NCI-H2196 treated with DMSO at 0.1 percent for 48 hours (cell line): ENCODE data around the gene DDX24.

Experiments
- DNase-seq: peaks from one replicate; lab custom pipeline; 2025; ENCODE audit not compliant: unreplicated experiment; lab: John Stamatoyannopoulos, UW

Gene DDX24

DNA sequence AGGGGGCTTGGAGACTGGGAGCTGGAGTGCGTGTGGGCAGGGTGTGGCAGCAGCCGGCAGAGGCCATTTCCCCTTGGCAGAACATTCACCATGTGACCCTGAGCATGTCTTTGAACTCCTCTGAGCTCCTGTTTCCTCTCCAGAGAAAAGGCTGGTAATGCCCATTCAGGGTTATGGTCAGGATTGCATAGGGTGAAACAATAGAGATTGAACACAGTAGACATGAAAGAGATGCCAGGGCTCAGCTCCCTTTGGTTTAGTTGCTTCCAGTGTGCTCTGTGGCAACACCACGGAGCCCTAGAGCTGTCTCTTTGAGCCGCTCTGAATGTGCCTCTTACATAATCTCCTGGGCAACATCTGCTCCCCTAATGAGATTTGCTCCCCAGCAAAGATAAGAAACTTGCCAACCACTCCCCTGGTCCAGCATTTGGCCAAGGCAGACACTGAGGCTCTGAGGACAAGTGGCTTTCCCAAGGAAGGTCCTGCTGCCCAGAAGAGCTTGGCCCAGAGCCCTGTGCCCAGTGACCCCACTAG is 34.1 kb upstream of the DDX24 start:
- no peak for DNase-seq

DNA sequence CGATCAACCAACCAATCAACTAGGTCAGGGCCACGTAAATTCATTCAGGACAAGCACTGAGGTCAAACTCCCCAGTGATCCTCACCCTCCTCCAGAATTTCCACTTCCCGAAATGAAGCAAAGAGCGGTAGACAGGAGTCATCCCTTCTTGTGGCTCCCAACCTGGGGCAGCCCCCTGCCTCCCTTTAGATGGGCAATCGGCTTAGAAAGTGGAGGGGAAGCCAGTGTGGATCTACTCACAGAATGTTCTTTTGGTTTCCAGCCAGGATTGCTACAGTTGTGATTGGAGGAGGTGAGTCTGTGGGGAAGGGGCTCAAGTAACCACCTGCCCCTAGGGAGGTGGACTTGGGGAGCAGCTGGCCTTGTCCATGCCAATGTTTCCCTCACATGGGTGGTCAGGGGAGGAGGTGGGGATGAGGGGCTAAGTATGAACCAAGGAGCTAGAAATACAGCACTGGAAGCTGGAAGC is 33.6 kb upstream of the DDX24 start:
- no peak for DNase-seq

DNA sequence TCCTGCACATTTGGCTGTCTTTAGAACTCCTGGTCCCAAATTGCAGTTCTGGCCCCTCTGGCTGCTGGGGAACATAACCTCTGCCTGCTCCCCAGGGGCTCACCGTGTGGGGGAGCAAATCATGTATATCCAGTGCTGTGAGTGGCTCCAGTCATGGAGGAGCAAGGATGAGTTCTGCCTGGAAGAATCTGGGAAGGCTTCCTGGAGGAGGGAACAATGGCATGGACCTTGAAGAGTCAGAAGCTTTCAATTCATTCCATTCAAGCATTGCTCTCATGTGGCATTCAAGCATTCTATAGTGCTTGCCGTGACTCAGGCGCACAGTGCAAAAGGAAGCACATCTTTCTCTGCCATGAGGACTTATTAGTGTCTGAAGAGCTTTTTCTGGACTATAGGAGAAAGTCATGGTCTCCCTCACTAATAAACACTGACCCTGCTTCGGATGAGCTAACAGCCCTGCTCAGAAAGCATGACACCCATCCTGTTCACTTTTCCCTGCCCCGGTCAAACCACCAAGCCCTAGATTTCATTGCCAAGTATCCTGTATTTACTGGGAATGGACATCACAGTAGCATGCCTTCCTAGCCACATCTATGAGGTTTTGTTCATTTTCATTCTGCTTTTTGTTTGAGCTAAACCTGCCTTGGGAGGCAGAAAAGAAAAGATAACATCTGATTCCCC is 33.0 kb upstream of the DDX24 start:
- no peak for DNase-seq

DNA sequence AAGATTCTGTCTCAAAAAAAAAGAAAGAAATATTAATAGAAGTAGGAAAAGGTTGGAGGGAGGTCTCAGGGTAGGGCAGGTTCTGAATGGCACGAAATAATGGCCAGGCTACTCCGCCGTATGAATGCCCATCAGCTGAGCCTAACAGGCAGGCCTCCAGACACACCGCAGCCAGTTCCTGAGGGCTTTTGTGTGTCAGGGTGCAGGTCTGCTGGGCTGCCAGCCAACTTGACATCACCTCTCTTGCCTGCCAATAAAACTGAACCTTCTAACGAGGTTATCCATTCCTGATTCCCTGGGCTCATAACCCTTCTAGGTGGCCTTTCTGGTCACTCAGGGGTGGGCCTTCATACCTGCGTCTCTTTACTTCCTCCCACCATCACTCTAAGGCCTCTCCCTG is 32.5 kb upstream of the DDX24 start:
- DNase-seq, result no peak

DNA sequence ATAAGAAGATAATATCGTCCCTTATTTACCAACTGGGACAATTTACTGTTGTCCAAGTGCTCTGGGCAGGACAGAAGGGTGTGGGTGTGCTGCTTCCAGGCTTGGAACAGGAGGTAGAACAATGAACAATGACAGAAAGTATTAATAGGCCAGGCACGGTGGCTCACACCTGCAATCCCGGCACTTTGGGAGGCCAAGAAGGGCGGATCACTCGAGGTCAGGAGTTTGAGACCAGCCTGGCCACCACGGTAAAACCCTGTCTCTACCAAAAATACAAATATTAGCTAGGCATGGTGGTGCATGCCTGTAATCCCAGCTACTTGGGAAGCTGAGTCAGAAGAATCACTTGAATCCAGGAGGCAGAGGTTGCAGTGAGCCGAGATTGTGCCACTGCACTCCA is 32.1 kb upstream of the DDX24 start:
- DNase-seq, result no peak

DNA sequence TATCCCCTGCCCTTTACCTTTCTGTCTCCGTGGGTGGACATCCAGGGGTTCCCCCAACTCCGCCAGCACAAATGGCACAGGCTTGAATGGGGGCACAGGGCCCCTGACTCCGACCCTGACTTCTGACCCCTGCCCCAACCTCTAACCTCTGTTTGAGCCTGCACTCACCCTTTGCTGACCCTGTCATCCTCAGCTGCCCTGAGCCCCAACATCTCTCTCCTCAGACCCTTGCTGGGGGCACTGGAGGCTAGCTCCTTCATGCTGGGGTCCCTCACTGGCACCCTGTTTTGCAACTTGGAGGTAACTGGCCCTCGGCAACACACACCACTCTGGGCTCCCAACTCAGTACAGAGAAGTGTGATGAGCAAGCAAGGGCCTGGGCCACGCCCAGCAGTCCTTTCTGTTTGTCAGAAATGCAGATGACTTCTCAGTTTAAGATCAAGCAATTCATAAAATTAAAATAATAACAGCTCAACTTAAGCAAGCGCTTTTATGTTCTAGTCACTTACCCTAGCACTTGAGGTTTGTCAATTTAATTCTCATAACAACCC is 31.6 kb upstream of the DDX24 start:
- DNase-seq, result no peak

DNA sequence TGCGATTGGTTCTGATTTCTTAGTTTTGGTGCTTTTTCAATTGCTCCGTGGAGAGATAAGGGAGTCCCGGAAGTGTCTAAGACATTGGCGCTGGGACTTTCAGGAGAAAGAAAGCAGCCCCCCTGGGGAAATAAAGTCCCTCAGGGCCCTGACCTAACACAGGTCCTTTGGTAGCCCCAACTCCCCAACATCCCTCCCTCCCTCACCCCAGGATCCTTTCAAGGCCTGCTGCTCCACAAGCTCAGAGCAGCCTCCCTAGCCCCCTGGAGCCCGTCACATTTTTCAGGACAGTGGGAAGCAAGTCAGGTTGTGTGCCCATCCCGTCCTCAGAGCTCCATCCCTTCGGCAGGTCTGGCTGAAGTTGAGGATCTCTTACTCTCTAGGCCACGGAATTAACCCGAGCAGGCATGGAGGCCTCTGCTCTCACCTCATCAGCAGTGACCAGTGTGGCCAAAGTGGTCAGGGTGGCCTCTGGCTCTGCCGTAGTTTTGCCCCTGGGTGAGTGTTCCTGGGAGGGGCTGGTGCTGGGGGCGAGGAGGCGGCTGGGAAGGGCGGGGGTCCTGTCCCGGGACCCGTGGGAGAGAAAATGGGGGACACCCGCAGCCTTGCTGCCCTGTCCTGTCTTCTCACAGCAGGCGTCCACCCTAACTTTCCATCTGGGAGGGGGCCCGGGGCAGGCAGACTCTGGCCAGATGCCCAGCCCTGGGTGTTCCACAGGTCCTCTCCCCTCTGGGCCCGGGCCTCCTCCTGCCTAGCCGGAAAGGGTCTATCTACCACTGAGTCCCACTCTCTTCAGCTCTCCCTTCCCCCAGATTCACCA is 30.5 kb upstream of the DDX24 start:
- no peak for DNase-seq

DNA sequence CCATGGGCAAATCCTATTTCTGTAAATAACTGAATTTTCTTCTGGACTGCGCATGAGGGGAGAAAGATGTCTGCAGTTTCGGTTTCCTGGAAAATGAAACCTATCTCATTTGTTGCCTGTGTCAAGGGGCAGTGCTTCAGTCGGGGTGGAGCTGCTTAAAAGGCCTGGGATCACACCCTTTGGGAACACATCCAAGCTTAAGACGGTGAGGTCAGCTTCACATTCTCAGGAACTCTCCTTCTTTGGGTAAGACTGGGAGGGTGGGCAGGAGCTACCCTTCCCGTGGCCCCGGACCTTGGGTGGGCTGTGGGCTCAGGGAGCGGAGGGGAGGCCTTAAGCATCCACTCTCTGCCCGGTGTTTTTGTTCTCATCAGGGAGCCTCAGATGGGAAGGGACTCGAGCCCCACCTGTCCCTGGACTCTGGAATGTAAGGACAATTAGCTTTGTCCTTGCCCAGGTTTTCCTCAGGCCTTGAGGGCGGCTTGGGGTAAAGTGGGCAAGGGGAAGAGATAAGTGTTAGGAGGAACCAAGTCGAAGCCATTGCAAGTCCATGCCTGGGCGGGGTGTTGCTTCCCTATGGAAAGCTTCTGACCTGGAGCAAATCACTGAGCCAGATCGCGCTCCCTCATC is 29.7 kb upstream of the DDX24 start, which contains the start of gene IFI27:
Gene IFI27, plus strand, starts transcription at position 185 of the 630 bp plus-strand sequence.
- no peak for DNase-seq

DNA sequence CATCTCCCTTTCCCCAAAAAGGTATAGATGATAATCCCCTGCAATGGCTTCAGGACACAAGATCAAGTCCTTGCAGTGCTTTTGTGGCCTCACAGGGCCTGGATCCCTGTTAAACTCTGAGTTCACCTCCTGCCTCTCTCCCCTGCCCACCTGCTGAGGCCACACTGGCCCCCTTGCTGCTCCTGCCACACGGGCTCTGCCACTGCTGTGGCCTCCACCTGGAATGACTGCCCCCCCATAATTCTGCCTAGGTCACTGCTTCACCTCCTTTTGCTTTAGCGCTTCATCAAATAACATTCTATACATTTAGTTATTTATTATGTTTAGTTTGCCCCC is 28.9 kb upstream of the DDX24 start:
- DNase-seq, result no peak

DNA sequence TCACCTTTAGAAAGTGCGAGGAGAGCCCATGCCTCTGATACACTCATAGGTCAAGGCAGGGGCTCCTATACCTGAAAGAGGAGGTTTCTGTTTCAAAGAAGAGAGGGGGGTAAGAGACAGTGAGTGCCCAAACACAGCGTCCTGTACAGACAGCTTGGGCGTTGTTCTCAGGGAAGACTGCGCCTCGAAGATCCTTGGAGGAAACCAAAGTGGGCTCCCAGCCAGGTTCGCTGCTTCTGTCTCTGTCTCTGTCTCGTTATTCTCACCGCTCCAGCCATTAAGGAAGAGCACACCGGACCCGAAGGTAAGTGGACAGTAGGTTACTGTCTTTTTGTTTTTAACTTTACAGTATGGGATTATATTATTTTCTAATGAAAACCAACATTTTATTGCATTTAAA is 23.7 kb upstream of the DDX24 start:
- no peak for DNase-seq

DNA sequence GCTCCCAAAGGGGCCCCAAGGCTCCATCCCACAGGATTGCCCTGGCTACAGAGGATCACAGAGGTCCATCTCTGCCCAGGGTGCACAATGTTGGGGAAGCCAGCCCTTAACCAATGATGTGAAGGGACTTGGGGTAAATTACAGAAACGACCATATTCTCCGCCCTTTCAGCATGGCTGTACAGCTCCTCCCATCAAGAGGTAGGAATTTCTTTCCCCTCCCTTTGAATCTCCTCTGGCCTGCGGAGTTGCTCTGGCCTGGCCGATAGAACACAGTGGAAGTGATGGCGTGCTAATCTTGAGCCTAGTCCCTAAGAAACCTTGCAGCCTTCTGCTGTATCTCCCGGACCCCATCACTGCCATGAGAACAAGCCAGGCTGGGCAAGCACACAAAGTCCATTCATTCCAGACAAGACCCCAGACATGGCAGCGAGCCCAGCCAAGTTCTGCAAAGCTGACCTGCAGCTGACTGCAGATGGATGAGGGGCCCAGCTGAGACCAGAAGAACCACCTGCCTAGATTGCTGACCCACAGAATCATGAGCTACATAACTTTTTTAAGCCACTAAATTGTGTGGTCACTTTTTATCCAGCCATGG is 22.6 kb upstream of the DDX24 start:
- no peak for DNase-seq

DNA sequence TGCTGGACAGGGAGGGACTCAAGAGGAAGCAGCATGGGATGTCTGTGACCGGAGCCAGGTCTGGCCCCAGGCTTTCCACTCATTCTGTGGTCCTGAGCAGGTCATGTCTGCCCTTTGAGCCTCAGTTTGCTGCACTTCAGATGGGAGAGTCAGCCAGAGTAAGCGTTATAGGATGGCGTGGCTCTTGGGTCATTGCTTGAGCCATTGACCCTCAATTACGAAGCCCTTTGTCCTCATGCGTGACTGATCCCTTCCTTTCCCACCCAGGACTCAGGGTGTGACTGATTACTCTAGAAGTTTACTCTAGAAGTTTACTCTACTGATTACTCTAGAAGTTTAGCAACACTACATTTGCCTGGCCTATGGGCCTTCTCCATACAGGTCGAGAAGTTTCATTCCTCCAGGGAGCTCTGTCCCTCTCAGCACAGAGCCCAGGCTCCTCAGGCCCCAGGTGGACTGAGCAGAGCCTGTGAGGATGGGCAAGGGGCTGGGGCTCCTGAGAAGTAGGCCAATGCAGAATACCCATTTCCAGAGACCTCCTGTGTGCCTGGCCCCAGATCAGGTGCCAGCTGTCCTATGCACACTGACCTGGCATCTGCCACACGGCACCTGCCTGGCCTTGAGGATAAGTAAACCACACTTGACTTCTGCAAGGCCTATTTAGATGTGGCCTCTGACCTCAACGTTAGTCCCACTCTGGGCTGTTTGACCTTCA is 21.9 kb upstream of the DDX24 start:
- DNase-seq, result no peak

DNA sequence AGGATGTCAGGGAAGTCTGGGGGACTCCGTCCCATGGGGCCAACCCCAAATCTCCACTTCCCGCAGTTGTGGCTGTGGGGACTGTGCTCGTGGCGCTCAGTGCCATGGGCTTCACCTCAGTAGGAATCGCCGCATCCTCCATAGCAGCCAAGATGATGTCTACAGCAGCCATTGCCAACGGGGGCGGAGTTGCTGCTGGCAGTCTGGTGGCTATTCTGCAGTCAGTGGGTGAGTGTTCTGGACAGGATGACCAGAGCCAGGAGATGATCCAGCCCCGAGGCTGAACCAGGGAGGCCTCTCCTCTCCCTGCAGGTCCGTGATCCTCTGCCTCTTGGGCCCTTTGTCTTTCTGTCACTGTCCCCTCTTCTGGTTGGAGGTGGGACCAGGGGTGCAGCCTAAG is 20.7 kb upstream of the DDX24 start:
- DNase-seq, result no peak

DNA sequence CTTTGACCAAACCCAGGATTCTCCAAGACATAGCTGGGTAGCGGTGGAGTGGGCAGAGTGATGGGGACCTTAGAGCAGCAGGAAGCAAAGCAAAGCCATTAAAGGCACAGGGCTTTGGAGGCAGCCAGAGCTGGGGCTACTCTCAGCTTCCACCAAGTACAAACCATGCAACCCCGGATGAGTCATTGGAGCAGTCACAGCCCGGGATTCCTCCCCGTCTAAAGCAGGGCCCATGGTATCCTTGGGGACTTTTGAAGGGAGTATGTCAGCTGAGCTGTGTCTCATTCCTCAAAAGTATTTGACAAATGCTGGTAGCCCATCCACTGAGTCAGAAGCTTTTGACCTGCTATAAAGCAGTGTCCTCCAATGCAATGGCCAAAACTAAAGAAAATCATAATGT is 19.8 kb upstream of the DDX24 start:
- DNase-seq, result no peak

DNA sequence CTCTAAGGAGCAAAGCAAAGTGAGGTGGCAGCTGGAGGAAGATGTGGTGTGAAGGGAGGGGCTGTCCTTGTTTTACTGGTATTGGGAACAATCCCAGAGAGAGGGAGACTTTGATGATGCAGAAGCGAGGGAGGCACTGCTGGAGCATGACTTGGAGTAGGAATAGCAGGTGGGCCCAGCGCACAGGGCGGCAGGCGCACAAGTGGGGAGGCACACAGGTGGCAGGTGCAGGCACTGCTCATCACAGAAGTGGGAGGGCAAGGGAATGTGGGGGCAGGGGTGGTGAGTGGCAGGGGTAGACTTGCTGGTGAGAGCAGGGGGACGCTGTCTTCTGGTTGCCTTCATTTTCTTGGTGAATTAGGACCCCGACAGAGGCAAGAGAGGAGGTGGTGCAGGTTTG is 18.0 kb upstream of the DDX24 start:
- DNase-seq, result no peak

DNA sequence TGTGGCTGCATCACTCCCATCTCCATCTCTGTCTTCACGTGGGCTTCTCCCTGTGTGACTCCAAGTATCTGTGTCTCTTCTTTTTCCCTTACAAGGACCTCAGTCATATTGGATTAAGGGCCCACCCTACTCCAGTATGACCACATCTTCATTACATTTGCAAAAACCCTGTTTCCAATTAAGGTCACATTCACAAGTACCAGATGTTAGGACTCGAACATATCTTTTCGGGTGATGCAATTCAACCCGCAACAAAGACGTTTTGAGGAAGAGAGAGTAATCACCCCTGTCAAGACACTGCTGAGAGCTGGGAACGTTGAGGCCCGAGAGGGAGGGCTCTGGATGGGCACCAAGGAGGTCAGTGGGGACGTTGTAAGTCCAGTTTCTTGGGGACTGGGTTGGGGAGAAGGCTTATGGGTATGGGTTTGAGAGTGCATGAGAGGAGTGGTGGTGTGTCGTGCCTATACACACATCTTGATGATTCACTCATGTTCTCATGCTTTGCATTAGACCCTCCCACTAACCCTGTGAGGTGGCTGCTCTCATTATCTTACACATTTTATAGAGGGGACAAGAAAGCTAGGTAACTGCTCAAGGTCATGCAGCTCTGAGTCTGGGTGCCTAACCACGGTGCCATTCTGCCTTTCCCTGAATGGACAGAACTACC is 17.5 kb upstream of the DDX24 start:
- DNase-seq, result no peak

DNA sequence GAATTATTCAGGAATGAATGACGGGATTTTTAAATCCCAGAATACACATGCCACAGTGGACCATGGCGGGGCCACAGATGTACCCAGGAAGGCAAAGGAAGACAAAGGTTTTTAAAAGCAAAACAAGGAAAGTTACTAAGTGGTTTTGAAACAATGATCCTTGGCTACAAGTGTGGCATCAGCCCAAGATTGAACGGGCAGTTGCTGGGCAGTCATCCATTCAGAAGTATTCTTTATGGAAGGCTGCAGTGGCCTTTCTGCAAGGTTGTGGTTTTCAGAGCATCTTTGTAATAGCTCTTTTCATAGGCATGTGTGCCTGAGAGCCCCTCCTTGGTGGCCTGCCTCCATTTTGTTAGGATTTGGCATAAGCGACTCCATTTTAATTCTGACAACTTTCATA is 16.1 kb upstream of the DDX24 start:
- DNase-seq, result no peak

DNA sequence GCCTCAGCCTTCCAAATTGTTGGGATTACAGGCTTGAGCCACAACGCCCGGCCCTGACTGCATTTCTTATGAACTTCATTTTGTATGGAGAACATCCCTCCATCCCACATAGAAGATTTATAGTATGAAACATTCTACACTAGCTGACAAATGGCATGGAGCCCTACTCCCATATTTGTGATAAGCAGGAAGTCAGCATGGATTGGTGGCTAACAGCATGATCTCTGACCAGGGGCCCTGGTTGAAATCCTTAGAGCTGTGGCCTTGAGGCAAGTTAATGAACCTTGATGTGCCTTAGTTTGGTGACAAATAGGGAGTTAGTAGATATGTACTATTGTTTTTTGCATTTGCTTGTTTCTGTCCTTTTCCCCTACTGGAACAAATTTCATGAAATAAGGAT is 12.4 kb upstream of the DDX24 start:
- DNase-seq, result no peak

DNA sequence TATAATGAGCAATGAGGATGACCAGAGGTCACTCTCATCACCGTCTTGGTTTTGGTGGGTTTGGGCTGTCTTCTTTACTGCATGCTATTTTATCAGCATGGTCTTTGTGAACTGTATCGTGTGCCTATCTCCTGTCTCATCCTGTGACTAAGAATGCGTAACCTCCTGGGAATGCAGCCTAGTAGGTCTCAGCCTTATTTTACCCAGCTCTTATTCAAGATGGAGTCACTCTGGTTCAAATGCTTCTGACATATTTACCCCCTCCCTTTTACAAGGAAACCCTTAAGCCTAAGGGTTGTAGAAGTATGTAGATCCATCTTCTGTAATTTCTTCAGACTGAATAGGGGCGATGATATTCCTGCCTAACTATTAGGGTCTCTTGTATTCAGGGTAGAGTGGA is 8.5 kb upstream of the DDX24 start:
- DNase-seq, result no peak

DNA sequence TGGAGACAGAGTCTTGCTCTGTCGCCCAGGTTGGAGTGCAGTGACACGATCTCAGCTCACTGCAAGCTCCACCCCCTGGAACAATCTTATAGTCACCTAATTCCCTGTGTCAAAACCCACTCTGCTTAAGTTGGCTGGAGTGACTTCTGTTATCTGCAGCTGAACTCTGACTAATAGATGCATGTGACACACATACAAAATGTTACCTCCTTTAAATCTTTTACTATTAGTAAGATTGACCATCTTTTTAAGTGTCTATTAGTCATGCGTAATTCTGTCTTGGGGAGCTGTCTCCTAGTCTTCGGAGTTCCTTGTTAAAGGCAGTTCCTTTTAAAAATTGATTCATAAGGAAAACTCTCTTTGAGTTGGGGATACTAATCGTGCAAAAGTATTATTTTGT is 7.5 kb upstream of the DDX24 start:
- no peak for DNase-seq
